Activated gamma-delta T cell treated with anti-CD3 and anti-CD28 coated beads, Interleukin-2, amount 50 U/mL, for 16 hours (primary cell): ENCODE results near the gene PNPO.

Experiments
- DNase-seq: peaks from one replicate; pipeline ENCODE4 v3.0.0-alpha.2; 2020; ENCODE audit warnings: low read depth

The PNPO gene

GRCh38 chr17:47949946-47950345 is 8.6 kb downstream of the PNPO start:
- DNase-seq: no peak

GRCh38 chr17:47950448-47950847 is 9.1 kb downstream of the PNPO start:
- no peak for DNase-seq

DNA sequence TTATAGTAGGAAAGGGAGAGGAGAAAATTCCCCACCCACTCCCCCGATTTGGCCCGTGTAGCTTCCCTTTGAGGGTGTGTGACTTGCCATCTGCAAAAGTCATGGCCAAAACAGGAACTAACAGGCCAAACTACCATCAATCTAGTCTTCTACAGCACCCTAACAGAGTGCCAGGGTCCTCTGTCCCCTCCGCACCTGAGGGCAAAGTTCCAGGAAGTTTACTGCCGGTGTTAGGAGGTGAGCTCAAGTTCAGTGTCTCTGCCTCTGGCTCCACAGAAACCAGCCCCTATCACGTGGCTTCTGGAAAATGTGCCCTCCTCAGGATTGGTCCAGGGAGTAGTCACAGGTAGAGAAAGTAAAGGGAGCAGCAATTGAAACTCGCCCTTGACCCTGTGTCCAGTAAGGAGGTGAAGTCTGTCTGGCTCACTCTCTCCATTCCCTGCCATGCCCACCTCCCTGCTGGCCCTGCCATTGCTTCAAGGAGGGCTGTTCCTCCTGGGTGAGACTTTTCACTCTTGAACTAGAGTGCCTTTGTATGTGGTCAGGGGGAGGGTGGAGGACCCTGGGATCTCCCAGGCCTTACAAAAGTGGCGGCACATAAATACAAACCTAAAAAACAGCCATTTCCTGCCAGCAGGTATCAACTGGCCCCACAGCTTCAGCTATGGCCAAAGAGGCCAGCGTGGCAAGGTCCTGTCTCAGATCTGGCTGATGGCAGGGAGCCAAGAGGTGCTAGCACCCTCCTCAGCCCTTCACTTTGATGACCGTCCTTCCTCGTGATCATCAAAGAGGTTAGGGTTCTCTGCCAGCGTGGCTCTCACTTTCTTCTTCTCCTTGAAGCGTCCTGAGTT is 11.0 kb downstream of the PNPO start:
- no peak for DNase-seq

- DNase-seq: no peak
Measured at GRCh38 chr17:47953909-47954308, 12.5 kb downstream of the PNPO start.

- no peak for DNase-seq
Measured at GRCh38 chr17:47955497-47956461, 14.4 kb downstream of the PNPO start.

GRCh38 chr17:47956791-47957590 is 15.6 kb downstream of the PNPO start:
- DNase-seq: no peak

GRCh38 chr17:47957591-47958490 is 16.5 kb downstream of the PNPO start, which contains the start of gene PRR15L:
TSS of gene PRR15L (minus strand) at chr17:47957883. CDS start at chr17:47953234, 4,649 bp downstream.
- DNase-seq: no peak

DNA sequence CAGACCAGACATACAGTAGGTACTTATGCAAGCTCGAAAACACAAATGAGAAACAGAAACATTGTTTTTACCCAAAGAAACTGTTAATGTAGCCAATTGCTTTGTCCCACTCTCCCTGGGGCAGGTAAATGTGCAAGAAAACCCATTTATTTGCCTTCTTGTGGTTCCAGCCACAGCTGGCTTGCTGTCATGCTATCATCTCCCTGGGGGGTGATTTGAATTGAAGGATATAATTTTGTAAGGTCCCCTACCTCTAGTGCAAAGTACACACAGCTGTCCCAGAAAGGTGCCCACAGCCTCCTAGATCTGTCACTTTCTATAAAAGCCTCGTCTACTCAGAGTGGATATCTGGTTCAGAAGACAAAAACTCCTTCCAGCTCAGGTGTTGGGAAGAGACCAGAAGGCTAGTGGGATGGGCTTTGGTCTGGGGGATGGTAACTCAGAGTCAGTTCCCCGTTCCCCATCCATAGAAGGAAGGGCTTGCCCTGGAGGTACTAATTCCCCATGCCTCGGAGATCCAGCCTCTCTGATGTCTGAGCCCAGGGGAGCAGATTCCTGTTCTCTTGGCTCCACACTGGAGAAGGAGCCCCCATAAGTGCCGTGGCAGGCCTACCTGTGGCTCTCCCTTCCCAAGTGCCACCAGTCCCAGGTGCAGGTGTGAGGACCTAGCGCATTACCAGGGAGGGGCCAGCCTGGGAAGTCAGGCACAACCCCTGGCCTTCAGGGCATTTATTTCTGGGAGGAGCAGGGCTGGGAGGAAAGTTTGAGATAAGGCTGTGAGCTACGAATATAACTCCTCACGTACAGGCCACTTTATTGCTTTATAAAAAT is 18.7 kb downstream of the PNPO start:
- DNase-seq: no peak

GRCh38 chr17:47961406-47961805 is 20.0 kb downstream of the PNPO start:
- no peak for DNase-seq

DNA sequence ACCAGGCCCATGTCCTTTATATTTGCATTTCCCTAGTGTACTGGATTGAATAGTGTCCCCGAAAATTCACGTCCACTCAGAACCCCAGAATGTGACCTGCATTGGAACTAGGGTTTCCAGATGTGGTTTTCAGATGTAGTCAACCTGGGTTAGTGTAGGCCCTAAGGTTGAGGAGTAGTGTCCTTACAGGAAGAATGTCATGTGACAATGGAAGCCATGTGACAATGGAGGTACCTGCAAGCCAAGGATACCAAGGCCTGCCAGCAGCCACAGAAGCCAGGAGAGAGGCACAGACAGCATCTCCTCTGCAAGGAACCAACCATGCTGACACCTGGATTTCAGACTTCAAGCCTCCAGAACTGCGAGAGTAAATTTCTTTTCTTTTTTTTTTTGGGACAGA is 21.5 kb downstream of the PNPO start:
- no peak for DNase-seq

DNA sequence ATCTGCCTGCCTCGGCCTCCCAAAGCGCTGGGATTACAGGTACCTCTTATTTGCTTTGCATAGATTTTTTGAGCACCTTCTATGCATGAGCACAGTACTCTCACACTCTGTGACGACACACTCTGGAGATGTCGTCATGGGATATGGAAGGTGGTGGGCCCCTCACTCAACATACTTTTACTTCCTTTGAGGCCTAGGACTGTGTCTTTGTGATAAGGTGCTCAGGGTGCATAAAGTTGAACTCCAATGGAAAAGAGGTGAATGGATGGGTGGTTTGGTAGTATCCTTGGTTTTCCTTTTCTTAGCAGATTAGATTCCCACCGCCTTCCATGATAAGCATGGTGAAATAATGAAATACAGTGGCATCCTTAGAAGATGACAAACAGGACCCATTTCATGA is 23.5 kb downstream of the PNPO start:
- no peak for DNase-seq

GRCh38 chr17:47966079-47966519 is 24.7 kb downstream of the PNPO start:
- DNase-seq: no peak

- no peak for DNase-seq
Measured at GRCh38 chr17:47967607-47968252, 26.4 kb downstream of the PNPO start.

DNA sequence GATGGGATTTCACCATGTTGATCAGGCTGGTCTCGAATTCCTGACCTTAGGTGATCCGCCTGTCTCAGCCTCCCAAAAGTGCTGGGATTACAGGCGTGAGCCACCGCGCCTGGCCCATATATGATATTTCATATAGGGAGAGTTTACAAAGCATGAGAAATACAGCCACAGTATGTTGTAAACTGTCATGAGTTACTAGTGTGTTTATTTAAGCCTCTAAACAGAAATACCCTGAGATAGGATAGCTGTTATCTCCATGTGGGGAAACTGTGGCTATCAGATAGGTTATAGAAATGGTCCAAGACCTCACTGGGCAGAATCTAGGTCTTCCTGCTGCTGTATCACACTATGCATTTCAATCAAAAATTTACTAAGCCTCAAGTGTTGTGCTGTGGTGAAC is 27.5 kb downstream of the PNPO start:
- no peak for DNase-seq

DNA sequence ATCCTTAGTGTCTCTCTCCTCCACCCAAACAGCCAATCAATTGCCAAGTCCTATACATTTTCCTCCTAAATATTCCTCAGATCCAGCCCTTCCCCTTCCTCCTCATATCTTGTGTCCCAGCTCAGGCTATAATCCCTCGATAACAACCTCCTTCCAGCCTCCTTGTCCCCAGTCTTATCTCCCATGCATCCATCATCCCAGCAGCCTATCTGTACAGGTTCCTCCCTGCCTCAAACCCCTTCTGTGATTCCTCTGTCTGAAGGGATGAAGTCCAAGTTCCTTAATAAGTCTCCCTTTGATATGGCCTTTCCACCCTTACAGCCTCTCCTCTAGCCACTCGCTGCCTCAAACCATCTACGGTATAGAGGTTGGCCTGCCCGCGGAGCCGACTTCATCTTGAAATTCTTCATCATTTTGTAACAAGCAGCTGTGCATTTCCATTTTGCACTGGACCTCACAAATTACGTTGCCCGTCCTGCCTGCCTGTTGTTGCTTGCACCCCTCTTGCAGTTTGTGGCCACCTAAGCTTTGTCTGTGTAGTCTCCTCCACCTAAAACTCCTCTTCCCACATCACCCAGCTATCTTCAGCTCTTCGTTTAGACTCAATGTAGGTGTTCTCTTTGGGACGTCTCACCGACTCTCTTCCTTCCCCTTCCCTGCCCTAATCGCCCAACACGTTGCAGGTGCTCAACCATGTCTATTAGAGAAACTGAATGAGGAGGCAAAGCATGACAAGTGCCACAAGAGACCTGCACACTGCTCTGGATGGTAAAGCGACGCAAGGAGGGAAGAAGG is 28.8 kb downstream of the PNPO start:
- no peak for DNase-seq

- DNase-seq: peak; percentile 98
Measured at GRCh38 chr17:47970725-47971499, 29.5 kb downstream of the PNPO start, which contains the start of gene CDK5RAP3. TSS of gene CDK5RAP3 (plus strand) at chr17:47971113. CDS start at chr17:47971147, 34 bp downstream.

DNA sequence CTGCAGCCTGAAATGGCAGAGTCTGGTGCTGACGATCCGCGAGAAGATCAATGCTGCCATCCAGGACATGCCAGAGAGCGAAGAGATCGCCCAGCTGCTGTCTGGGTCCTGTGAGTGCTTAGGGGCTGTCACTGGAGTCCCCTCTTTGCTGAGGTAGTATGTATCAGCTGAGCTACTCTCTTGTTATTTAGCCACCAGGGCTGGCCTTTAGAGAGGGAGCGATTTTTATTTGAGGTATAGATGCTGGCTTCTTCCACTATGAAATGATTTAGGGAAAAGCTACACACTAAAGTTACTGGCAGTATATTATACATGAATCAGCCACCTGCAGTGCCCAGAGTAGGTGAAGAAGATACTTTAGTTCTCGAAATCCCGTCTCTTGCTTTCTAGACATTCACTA is 32.2 kb downstream of the PNPO start:
- no peak for DNase-seq
